Type B pancreatic cell (in vitro differentiated cells): ENCODE results near the gene STXBP4. TPM values are rescaled to one million over a fixed set of nuclear protein-coding genes. Genes with fewer than 3 reads are reported as not detected.
A peak's percentile ranks its signal among the peaks of the same experiment; 100 is the strongest.

Source experiments
- DNase-seq: peaks from one replicate; pipeline ENCODE4 v3.0.0; 2021; ENCODE audit warnings: mixed read lengths; ENCODE audit not compliant: unreplicated experiment; ENCODE audit errors: extremely low spot score
- H3K27ac Mint-ChIP-seq: 2 replicates; pipeline ENCODE4 v1.8.0; 2021; ENCODE audit warnings: mild to moderate bottlenecking, mixed read lengths
- H3K27me3 Mint-ChIP-seq: 2 replicates; pipeline ENCODE4 v1.8.0; 2021; ENCODE audit warnings: mixed read lengths
- H3K36me3 Mint-ChIP-seq: 2 replicates; pipeline ENCODE4 v1.8.0; 2021; ENCODE audit warnings: mixed read lengths
- H3K4me1 Mint-ChIP-seq: one replicate; pipeline ENCODE4 v1.8.0; 2021; ENCODE audit warnings: mixed read lengths; ENCODE audit not compliant: unreplicated experiment
- H3K4me3 Mint-ChIP-seq: 2 replicates; pipeline ENCODE4 v1.8.0; 2021; ENCODE audit warnings: mild to moderate bottlenecking, mixed read lengths
- H3K9me3 Mint-ChIP-seq: 2 replicates; pipeline ENCODE4 v1.8.0; 2021; ENCODE audit warnings: mixed read lengths
- total RNA-seq: library from RNA; stranded (reverse); gene quantifications from 2 replicates; pipeline ENCODE4 v1.2.1, GENCODE V29; 2021; ENCODE audit warnings: low replicate concordance
- TF ChIP-seq, protein P1 (sequence below): fragments of 200-600 bp; sonication (generic); conservative IDR thresholded peaks from 2 replicates; pipeline ENCODE4 v1.5.0; 2021; ENCODE audit warnings: antibody characterized with exemption, mild to moderate bottlenecking

STXBP4 gene
- total RNA-seq, 1 donor from 2014 or later = 23.7 TPM

GRCh38 chr17:55004484-55004883, 35.9 kb downstream of the STXBP4 start:
- Mint-ChIP-seq H3K36me3 (peaks cover 8% of the 10 kb centered on the region), H3K4me1 (no peaks in the 10 kb centered on the region), H3K27ac (no peak overlapping the region), H3K27me3 (no peaks in the 10 kb centered on the region), H3K4me3 (no peak overlapping the region), H3K9me3 (no peaks in the 10 kb centered on the region)
- no peak for DNase-seq
- TF ChIP-seq, protein P1, sequence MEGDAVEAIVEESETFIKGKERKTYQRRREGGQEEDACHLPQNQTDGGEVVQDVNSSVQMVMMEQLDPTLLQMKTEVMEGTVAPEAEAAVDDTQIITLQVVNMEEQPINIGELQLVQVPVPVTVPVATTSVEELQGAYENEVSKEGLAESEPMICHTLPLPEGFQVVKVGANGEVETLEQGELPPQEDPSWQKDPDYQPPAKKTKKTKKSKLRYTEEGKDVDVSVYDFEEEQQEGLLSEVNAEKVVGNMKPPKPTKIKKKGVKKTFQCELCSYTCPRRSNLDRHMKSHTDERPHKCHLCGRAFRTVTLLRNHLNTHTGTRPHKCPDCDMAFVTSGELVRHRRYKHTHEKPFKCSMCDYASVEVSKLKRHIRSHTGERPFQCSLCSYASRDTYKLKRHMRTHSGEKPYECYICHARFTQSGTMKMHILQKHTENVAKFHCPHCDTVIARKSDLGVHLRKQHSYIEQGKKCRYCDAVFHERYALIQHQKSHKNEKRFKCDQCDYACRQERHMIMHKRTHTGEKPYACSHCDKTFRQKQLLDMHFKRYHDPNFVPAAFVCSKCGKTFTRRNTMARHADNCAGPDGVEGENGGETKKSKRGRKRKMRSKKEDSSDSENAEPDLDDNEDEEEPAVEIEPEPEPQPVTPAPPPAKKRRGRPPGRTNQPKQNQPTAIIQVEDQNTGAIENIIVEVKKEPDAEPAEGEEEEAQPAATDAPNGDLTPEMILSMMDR = no peak

GRCh38 chr17:55005520-55005919, 37.0 kb downstream of the STXBP4 start:
- DNase-seq = no peak
- Mint-ChIP-seq H3K36me3 (peaks cover 8% of the 10 kb centered on the region), H3K9me3 (no peaks in the 10 kb centered on the region), H3K27ac (no peak overlapping the region), H3K4me3 (no peak overlapping the region), H3K27me3 (no peaks in the 10 kb centered on the region), H3K4me1 (no peaks in the 10 kb centered on the region)
- TF ChIP-seq, protein P1 = peak; percentile 68

GRCh38 chr17:55023626-55024025, 55.1 kb downstream of the STXBP4 start:
- Mint-ChIP-seq H3K9me3 (no peaks in the 10 kb centered on the region), H3K27me3 (no peaks in the 10 kb centered on the region), H3K4me3 (no peak overlapping the region), H3K27ac (no peak overlapping the region), H3K4me1 (no peaks in the 10 kb centered on the region), H3K36me3 (peaks cover 8% of the 10 kb centered on the region)
- TF ChIP-seq, protein P1 = no peak
- no peak for DNase-seq

DNA sequence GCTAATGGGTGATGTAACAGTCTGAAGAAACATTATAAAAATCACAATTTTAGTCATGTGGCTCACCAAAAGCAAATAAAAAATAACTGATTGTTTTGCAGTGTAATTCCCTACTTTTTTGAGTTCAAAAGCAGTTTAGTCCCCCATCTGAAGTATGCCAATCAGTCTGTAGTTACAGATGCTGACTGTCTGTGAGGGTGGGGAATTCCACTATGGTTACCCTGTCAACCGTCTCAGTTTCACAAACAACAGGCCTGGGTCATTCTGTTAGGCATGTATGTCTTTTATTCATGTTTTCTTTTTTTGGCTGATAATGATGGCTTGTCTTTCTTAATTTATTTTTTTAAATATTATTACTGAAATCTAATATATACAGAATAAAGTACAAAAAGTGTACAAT, 69.3 kb downstream of the STXBP4 start:
- Mint-ChIP-seq H3K9me3 (no peaks in the 10 kb centered on the region), H3K27me3 (no peaks in the 10 kb centered on the region), H3K36me3 (no peaks in the 10 kb centered on the region), H3K4me1 (peaks cover 5% of the 10 kb centered on the region), H3K27ac (no peak overlapping the region), H3K4me3 (no peak overlapping the region)
- DNase-seq = no peak
- TF ChIP-seq, protein P1 = no peak

DNA sequence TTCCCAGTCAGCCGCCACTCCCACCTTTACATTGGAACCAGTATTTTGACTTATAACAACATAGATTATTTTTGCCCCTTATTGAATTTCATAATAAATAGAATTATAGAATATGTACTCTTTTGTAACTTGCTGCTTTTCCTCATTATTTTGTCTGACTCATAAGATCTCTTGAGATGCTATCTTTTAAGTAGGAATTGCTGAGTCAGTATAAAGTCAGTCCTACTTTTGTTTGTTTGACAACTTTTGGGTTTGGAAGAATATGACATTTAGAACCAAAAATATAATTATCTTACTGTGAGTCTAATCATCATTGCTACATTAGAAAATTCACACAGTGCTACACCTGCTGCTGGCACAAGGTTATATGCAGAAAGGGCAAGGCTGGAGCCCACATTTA, 69.7 kb downstream of the STXBP4 start:
- H3K27ac Mint-ChIP-seq = no peak overlapping the region
- H3K27me3 Mint-ChIP-seq = no peaks in the 10 kb centered on the region
- peaks cover 5% of the 10 kb centered on the region for H3K4me1 Mint-ChIP-seq

More for the DNA sequence above, 69.7 kb downstream of the STXBP4 start:
- no peak for DNase-seq
- Mint-ChIP-seq H3K4me3 (no peak overlapping the region), H3K9me3 (no peaks in the 10 kb centered on the region), H3K36me3 (no peaks in the 10 kb centered on the region)
- TF ChIP-seq, protein P1 = no peak
